Measurements from ENCODE around the gene LAGE3.

- TF ChIP-seq SIN3A (conservative IDR thresholded peaks at IDR 0.05 in 1 of 2, IDR thresholded peaks at IDR 0.05 in 1 of 2; ENCODE audit: low read depth in 1 of 2, low read length in 2 of 2) (no peak), POLR2AphosphoS5 (IDR thresholded peaks at IDR 0.05; ENCODE audit: low read depth, low read length) (no peak), CREB1 (IDR thresholded peaks at IDR 0.05) (no peak), EZH2 (IDR thresholded peaks at IDR 0.05; ENCODE audit: low read depth, low read length, severe bottlenecking) (no peak), CTCF (IDR thresholded peaks at IDR 0.05; ENCODE audit: control extremely low read depth in 1 of 3, insufficient read depth in 1 of 3, low read depth in 1 of 3, low read length in 3 of 3) (no peak), POLR2A (IDR thresholded peaks at IDR 0.05; ENCODE audit: control extremely low read depth in 1 of 2, low read depth in 2 of 2, low read length in 2 of 2) (no peak), TCF12 (IDR thresholded peaks at IDR 0.05; ENCODE audit: low read depth, low read length) (no peak), RAD21 (IDR thresholded peaks at IDR 0.05 in 1 of 2, conservative IDR thresholded peaks at IDR 0.05 in 1 of 2; ENCODE audit: low read depth in 2 of 2, low read length in 2 of 2) (no peak), SP2 (IDR thresholded peaks at IDR 0.05; ENCODE audit: low read length) (no peak), EP300 (IDR thresholded peaks at IDR 0.05; ENCODE audit: borderline replicate concordance in 1 of 2, low read depth in 2 of 2, low read length in 2 of 2) (no peak), SUZ12 (IDR thresholded peaks at IDR 0.05; ENCODE audit: low read length) (no peak), ZNF274 (IDR thresholded peaks at IDR 0.05; ENCODE audit: borderline replicate concordance, extremely low read depth, low read length) (no peak), HDAC2 (IDR thresholded peaks at IDR 0.05; ENCODE audit: borderline replicate concordance in 1 of 2, low read depth in 2 of 2, low read length in 2 of 2) (no peak)
- TF ChIP-seq, protein P1, sequence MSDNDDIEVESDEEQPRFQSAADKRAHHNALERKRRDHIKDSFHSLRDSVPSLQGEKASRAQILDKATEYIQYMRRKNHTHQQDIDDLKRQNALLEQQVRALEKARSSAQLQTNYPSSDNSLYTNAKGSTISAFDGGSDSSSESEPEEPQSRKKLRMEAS (IDR thresholded peaks at IDR 0.05) = no peak
Measured at GRCh38 chrX:154458954-154459778, 19.9 kb downstream of the LAGE3 start.
